ENCODE data around the gene PTPRD. TPM values are rescaled to one million over a fixed set of nuclear protein-coding genes. Genes with fewer than 3 reads are reported as not detected.
"Not testable (repeated sequence)": the region's sequence is repeated elsewhere in the genome, so short reads cannot be mapped to it uniquely, and the experiment has no call there.

The PTPRD gene
- total RNA-seq, 1 donor = 0.52 TPM

DNA sequence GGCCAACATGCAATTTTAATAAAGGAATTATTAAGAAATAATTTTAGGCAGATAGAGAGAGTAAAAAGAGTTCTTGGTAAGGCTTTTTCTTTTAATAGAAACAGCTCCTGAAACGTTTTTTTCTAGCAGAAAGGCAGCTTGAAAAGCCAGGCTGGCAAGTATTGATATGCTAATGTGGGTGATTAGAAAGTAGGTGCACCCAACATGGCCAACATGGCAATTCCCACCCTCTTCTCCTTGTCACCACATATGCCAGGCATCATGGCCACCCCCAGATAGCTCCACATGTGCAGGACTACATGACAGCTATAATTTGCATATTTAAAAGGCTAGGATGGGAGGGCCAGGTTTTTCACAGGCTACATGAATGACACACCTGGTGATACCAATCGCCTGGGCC lies 615.2 kb downstream of the PTPRD start:
- H3K4me1 ChIP-seq (ENCODE audit: insufficient read depth, low read length) = no peaks in the 10 kb centered on the region
- no peaks in the 10 kb centered on the region for H3K27me3 ChIP-seq (ENCODE audit: insufficient read depth, low read length)
- no peak overlapping the region for H3K4me3 ChIP-seq (ENCODE audit: low read length)
- no peaks in the 10 kb centered on the region for H3K9me3 ChIP-seq (ENCODE audit: low read depth, low read length)

DNA sequence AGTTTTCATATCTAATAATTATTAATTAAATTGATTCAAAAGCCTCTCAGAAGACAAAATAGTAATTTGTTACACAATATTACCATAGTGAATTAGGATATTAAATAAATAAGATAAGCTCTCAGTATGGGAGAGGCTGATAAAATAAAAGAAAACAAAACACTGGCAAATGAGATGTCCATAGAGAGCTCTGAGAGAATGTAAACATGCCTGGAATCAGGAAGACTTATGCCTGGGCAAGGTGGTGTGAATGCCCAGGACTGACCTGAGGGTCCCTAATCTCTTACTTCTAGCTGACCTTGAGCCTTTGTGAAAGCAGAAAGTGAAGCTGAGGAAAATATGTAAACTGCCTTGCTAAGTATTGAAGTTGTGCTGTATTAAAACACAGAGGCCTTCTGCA lies 616.5 kb downstream of the PTPRD start:
- no peaks in the 10 kb centered on the region for H3K4me1 ChIP-seq (ENCODE audit: insufficient read depth, low read length)
- H3K27me3 ChIP-seq (ENCODE audit: insufficient read depth, low read length) = no peaks in the 10 kb centered on the region
- H3K9me3 ChIP-seq (ENCODE audit: low read depth, low read length) = no peaks in the 10 kb centered on the region
- H3K4me3 ChIP-seq (ENCODE audit: low read length) = no peak overlapping the region

DNA sequence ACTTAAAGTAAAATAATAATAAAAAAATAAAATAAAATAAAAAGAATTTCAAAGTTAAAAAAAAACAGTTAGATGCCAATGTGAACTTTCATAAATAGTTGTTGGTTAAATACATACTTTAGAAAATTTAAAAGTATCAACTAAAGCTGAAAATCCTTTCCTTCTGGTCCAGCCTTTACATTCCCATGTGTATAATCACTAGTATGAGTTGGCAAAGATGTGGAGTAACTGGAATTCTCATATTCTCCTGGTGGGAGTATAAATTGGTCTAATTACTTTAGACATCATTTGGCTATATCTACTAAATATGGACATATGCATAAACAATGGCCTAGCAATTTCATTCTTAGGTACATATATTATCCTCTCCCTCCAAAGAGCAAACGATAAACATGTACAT lies 619.9 kb downstream of the PTPRD start:
- no peak overlapping the region for H3K4me3 ChIP-seq (ENCODE audit: low read length)
- no peaks in the 10 kb centered on the region for H3K27me3 ChIP-seq (ENCODE audit: insufficient read depth, low read length)
- no peaks in the 10 kb centered on the region for H3K4me1 ChIP-seq (ENCODE audit: insufficient read depth, low read length)
- no peaks in the 10 kb centered on the region for H3K9me3 ChIP-seq (ENCODE audit: low read depth, low read length)

DNA sequence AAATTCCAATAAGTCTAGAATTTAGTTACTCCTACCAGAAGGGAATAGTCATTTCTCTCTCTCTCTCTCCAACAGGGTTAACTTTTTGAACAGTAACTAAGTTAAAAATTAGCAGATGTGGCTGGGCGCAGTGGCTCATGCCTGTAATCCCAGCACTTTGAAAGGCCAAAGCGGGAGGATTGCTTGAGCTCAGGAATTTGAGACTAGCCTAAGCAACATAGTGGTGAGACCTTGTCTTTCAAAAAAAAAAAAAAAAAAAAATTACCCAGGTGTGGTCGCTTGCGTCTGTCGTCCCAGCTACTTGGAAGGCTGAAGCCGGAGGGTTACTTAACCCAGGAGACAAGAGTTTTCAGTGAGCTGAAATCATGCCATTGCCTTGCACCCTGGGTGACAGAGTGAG lies 639.7 kb downstream of the PTPRD start:
- Histone ChIP-seq H3K4me1 (ENCODE audit: insufficient read depth, low read length) (no peaks in the 10 kb centered on the region), H3K4me3 (ENCODE audit: low read length) (no peak overlapping the region), H3K9me3 (ENCODE audit: low read depth, low read length) (no peaks in the 10 kb centered on the region), H3K27me3 (ENCODE audit: insufficient read depth, low read length) (no peaks in the 10 kb centered on the region)

DNA sequence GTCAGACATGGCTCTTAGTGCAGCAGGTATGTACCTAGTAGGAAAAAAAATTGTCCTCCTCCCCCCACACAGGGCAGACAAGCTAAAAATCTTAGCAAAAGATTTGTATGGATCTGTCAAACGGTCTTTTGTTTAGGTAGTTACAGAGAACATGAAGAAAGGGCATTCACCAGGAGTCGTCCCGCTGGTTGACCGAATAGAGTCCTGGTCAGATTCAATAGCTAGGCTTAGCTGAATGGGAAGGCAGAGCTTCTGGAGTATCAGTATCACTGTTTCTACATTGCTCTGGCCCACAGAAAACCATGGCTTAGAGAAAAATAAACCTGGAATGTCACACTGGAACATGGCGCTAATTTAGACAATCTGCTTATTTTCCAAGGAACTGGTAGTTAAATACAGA lies 642.3 kb downstream of the PTPRD start:
- H3K9me3 ChIP-seq (ENCODE audit: low read depth, low read length) = no peaks in the 10 kb centered on the region
- no peak overlapping the region for H3K4me3 ChIP-seq (ENCODE audit: low read length)
- no peaks in the 10 kb centered on the region for H3K27me3 ChIP-seq (ENCODE audit: insufficient read depth, low read length)
- H3K4me1 ChIP-seq (ENCODE audit: insufficient read depth, low read length) = no peaks in the 10 kb centered on the region

DNA sequence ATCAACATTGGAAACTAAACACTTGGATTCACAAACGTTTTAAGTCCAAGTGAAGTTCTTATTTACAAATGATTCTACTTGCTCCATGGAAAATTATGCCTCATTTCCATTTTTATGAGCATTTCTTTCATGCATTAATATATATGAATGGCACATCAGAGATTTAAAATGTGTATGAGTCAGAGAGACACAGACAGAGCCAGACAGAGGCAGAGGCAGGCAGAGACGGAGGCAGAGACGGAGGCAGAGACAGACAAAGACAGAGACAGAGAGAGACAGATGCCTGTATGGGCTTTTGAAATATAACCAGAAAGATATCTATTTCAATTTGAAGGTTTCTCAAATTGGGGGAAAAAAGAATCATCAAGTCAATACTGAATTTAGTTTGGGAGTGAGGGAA lies 649.0 kb downstream of the PTPRD start:
- Histone ChIP-seq H3K4me3 (ENCODE audit: low read length) (no peak overlapping the region), H3K27me3 (ENCODE audit: insufficient read depth, low read length) (no peaks in the 10 kb centered on the region), H3K4me1 (ENCODE audit: insufficient read depth, low read length) (no peaks in the 10 kb centered on the region), H3K9me3 (ENCODE audit: low read depth, low read length) (no peaks in the 10 kb centered on the region)

DNA sequence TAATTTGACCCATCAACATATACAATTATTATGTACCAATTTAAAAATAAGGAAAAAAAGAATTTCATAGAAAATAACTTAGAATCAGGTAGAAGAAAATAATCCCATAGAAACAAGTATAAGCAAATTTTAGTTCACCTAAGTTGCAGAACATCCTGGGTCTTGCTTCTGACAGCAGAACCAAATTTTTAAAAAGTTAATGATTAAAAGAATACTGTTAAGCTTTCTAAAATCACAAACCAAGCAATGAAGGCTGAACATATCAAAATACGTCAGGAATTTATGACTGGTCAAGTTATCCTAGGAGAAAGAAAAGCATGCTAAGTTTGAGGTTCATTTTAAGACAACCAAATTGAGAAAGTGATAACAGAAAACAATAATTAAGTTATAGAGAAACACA lies 650.9 kb downstream of the PTPRD start:
- no peak overlapping the region for H3K4me3 ChIP-seq (ENCODE audit: low read length)
- H3K27me3 ChIP-seq (ENCODE audit: insufficient read depth, low read length) = no peaks in the 10 kb centered on the region
- H3K4me1 ChIP-seq (ENCODE audit: insufficient read depth, low read length) = no peaks in the 10 kb centered on the region
- no peaks in the 10 kb centered on the region for H3K9me3 ChIP-seq (ENCODE audit: low read depth, low read length)

DNA sequence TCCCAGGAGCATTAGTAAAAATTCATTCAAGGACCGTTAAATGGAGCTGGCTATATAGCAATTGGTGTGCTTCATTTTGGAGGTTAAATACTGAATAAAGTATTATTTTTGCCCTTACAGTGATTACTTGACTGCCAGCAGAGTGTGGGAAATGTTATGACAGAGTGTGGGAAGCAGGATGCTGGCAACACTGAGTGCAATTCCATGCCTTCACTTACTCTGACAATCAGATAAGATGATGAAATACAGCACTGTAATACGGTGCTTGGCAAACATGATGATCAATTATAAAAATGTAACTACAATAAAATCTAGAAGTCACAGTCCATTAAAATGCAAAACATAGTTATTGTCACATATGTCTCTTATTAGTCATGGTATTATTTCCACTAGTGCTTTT lies 651.3 kb downstream of the PTPRD start:
- no peaks in the 10 kb centered on the region for H3K27me3 ChIP-seq (ENCODE audit: insufficient read depth, low read length)
- H3K4me3 ChIP-seq (ENCODE audit: low read length) = no peak overlapping the region
- no peaks in the 10 kb centered on the region for H3K4me1 ChIP-seq (ENCODE audit: insufficient read depth, low read length)
- no peaks in the 10 kb centered on the region for H3K9me3 ChIP-seq (ENCODE audit: low read depth, low read length)

DNA sequence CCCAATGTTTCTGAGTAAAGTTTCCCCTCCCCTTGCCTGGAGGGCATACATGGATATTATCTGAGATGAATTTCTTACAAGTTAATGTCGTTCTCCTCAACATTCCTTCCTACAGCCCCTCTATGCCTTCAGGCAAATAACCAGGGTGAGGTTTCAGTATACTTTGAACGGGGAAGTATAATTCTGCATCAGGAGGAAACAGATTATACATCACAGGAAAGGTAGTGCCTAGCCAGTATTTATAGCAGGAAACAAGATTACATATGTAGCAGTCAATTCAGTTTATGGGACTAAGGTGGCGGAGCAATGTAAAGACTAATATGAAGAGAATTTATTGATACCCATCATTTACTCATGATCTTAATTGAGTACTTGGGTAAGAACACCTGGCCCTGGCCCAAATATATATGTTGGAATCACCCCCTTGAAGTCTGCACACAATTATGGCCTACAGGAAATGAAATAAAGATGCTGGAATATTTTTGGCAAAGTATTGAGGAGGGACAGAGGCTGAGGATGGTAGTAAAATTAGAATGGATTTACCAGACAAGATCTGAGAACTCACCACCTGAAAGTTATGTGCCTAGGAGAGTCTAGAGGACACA lies 661.1 kb downstream of the PTPRD start:
- Histone ChIP-seq H3K4me1 (ENCODE audit: insufficient read depth, low read length) (no peaks in the 10 kb centered on the region), H3K4me3 (ENCODE audit: low read length) (no peak overlapping the region), H3K9me3 (ENCODE audit: low read depth, low read length) (no peaks in the 10 kb centered on the region), H3K27me3 (ENCODE audit: insufficient read depth, low read length) (no peaks in the 10 kb centered on the region)

DNA sequence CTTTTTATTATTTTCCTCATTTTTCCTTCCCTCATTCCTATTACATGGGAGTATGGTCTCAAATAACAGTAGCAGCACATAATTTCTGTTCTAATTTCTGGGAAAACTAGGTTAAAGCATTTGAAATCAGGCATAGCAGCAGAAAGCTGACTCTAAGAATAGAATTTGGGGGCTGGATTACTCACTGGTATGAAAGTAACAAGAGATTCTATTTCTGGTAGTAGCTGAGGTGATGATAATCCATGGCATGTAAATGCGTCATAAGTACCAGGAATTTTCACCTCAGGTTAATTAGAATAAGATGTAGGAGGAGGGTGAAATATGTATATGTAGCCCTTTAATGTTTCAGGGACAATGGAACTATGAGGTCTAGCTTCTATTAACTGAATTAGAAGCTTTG lies 662.0 kb downstream of the PTPRD start:
- Histone ChIP-seq H3K4me1 (ENCODE audit: insufficient read depth, low read length) (no peaks in the 10 kb centered on the region), H3K9me3 (ENCODE audit: low read depth, low read length) (no peaks in the 10 kb centered on the region), H3K4me3 (ENCODE audit: low read length) (no peak overlapping the region), H3K27me3 (ENCODE audit: insufficient read depth, low read length) (no peaks in the 10 kb centered on the region)

DNA sequence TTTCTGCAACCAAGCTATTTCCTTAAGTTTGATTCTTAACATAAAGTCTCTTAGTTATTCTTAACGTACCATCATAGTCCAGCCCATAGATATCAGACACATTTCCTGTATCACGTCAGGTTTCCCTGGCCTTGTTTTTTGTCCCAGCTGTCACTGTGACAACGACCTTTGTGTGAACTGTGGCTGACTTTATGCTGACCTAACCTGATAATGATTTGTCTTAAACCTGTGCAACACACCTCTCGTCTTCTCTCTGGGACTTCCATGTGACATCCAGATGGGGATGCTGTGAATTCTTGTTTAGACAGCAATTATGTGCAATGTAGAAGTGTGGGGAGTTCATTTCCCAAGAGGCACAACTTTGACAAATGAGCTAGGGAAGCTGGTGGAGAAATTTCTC lies 662.8 kb downstream of the PTPRD start:
- no peaks in the 10 kb centered on the region for H3K9me3 ChIP-seq (ENCODE audit: low read depth, low read length)

DNA sequence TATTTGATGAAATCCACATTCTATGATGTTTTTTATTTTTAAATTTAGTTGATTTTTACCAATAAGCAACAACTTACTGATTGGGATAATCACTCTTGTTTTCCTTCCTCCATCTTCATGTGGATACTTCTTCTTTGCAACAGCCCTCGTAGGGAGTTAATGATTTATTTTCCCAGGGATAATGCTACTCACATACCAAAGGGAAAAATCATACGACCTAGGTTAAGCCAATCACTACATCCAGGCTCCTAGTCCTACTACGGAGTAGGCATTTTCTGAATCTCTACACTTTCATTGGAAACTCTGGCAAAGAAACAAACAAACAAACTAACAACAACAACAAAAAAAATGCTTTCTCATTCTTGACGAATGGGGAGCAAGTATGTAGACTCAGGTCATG lies 663.4 kb downstream of the PTPRD start:
- Histone ChIP-seq H3K4me1 (ENCODE audit: insufficient read depth, low read length) (no peaks in the 10 kb centered on the region), H3K9me3 (ENCODE audit: low read depth, low read length) (no peaks in the 10 kb centered on the region), H3K4me3 (ENCODE audit: low read length) (no peak overlapping the region), H3K27me3 (ENCODE audit: insufficient read depth, low read length) (no peaks in the 10 kb centered on the region)

More for the DNA sequence above, 662.8 kb downstream of the PTPRD start:
- Histone ChIP-seq H3K4me3 (ENCODE audit: low read length) (no peak overlapping the region), H3K27me3 (ENCODE audit: insufficient read depth, low read length) (no peaks in the 10 kb centered on the region), H3K4me1 (ENCODE audit: insufficient read depth, low read length) (no peaks in the 10 kb centered on the region)

DNA sequence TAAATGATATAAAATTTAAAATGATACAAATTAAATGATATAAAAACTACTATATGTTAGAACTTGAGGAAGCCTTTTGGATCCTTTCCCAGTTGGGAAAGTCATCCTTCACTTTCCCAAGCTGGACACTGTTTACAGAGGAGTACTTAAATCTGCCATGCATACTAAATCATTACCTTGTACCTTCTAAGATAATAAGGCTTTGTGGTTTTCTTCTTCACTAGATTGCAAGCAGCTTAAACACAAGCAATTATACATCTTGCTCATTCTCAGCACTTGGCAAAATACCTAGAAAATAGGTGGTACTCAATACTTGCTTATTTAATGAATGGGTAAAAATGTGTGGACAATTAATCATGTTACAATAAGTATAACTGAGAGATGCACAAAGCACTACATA lies 666.8 kb downstream of the PTPRD start:
- Histone ChIP-seq H3K9me3 (ENCODE audit: low read depth, low read length) (no peaks in the 10 kb centered on the region), H3K4me3 (ENCODE audit: low read length) (no peak overlapping the region), H3K27me3 (ENCODE audit: insufficient read depth, low read length) (no peaks in the 10 kb centered on the region), H3K4me1 (ENCODE audit: insufficient read depth, low read length) (no peaks in the 10 kb centered on the region)

DNA sequence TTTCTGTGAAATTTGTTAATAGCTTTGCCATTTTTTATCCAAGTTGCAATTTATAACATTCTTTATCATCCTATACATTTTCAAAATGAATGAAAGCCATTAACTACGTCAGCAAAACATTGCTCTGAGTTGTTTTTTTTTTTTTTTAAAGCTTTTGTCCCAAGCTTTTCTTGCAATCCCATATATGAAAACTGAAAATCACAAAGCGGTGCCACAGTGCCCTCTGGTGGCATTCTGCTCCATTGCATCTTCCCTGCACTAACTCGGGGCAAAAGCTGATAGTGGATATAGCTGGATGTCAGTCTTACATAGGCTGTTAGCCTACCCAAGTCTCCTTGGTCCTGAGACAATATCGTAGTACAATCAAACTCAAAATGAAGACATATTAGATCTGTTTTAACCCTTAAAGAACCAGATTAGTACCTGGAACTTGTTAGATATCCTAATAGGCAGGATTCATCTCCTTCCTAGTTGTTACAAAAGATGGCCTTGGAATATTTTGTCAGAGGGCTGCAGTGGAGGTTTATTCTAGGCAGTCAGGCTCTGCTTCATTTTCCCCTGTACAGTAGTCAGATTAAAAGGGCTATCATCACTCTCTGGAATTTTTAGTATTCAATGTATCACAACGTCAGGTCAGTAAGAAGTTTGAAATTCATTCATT lies 669.9 kb downstream of the PTPRD start:
- Histone ChIP-seq H3K9me3 (ENCODE audit: low read depth, low read length) (no peaks in the 10 kb centered on the region), H3K27me3 (ENCODE audit: insufficient read depth, low read length) (no peaks in the 10 kb centered on the region), H3K4me1 (ENCODE audit: insufficient read depth, low read length) (no peaks in the 10 kb centered on the region), H3K4me3 (ENCODE audit: low read length) (no peak overlapping the region)

DNA sequence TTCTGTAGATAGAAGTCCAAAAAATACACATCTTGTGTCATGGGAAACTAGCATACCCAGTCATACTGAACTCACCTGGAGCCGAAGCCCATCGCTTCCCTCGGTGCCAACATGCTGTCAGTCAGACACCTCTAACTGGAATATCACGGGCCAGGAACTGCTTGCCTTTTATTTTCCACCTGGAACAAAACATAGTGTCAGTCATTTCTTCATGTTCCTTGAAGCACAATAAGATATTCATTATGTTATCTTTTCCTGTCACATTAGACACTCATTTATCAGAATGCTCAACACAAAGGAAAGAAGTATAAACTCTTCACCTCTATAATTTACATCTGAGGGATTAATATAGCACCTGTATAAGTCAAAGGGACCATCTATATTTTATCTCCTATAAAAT lies 674.4 kb downstream of the PTPRD start:
- Histone ChIP-seq H3K4me1 (ENCODE audit: insufficient read depth, low read length) (no peaks in the 10 kb centered on the region), H3K27me3 (ENCODE audit: insufficient read depth, low read length) (no peaks in the 10 kb centered on the region), H3K9me3 (ENCODE audit: low read depth, low read length) (no peaks in the 10 kb centered on the region), H3K4me3 (ENCODE audit: low read length) (no peak overlapping the region)

DNA sequence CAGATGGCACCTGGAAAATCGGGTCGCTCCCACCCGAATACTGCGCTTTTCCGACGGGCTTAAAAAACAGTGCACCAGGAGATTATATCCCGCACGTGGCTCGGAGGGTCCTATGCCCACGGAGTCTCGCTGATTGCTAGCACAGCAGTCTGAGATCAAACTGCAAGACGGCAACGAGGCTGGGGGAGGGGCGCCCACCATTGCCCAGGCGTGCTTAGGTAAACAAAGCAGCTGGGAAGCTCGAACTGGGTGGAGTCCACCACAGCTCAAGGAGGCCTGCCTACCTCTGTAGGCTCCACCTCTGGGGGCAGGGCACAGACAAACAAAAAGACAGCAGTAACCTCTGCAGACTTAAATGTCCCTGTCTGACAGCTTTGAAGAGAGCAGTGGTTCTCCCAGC lies 681.3 kb downstream of the PTPRD start:
- H3K9me3 ChIP-seq (ENCODE audit: low read depth, low read length); H3K4me1 ChIP-seq (ENCODE audit: insufficient read depth, low read length); H3K27me3 ChIP-seq (ENCODE audit: insufficient read depth, low read length); H3K4me3 ChIP-seq (ENCODE audit: low read length): not testable (repeated sequence)
